ENCODE results near the gene TTLL11.

TTLL11 gene

GRCh38 chr9:121985792-121986494 lies 107.2 kb downstream of the TTLL11 start:
- Histone ChIP-seq H3K79me2 (ENCODE audit: insufficient read depth, low read length) (no peaks in the 10 kb centered on the region), H3K9me2 (replicated peaks; ENCODE audit: low read depth, low read length) (no peaks in the 10 kb centered on the region), H3K36me3 (ENCODE audit: insufficient read depth, low read length) (no peaks in the 10 kb centered on the region), H2AFZ (ENCODE audit: low read length) (no peak overlapping the region), H4K20me1 (ENCODE audit: insufficient read depth, low read length, poor library complexity, severe bottlenecking) (no peaks in the 10 kb centered on the region), H3K4me1 (ENCODE audit: insufficient read depth, low read length, poor library complexity, severe bottlenecking) (no peaks in the 10 kb centered on the region), H3K9me3 (ENCODE audit: insufficient read depth, low read depth, low read length) (no peaks in the 10 kb centered on the region), H3K27me3 (ENCODE audit: insufficient read depth, low read length, poor library complexity, severe bottlenecking) (no peaks in the 10 kb centered on the region), H3K9ac (ENCODE audit: low read depth, low read length, poor library complexity, severe bottlenecking) (no peak overlapping the region), H3K4me2 (ENCODE audit: low read depth, low read length, poor library complexity, severe bottlenecking) (no peak overlapping the region), H3F3A (ENCODE audit: low read depth) (no peaks in the 10 kb centered on the region), H3K4me3 (ENCODE audit: low read length, poor library complexity, severe bottlenecking) (no peak overlapping the region)
- TF ChIP-seq CTCF (conservative IDR thresholded peaks at IDR 0.05; ENCODE audit: low read length): peak; percentile 36; the same call in 1 of the 2 replicates
- no peak for TF ChIP-seq EZH2phosphoT487 (IDR thresholded peaks at IDR 0.05; ENCODE audit: borderline replicate concordance)

GRCh38 chr9:121984726-121985402 lies 108.2 kb downstream of the TTLL11 start:
- no peaks in the 10 kb centered on the region for H3K27me3 ChIP-seq (ENCODE audit: insufficient read depth, low read length, poor library complexity, severe bottlenecking)
- TF ChIP-seq EZH2phosphoT487 (IDR thresholded peaks at IDR 0.05; ENCODE audit: borderline replicate concordance) (no peak), CTCF (conservative IDR thresholded peaks at IDR 0.05; ENCODE audit: low read length) (no peak)
- no peaks in the 10 kb centered on the region for H3F3A ChIP-seq (ENCODE audit: low read depth)
- no peak overlapping the region for H2AFZ ChIP-seq (ENCODE audit: low read length)
- no peaks in the 10 kb centered on the region for H3K9me3 ChIP-seq (ENCODE audit: insufficient read depth, low read depth, low read length)
- H3K4me1 ChIP-seq (ENCODE audit: insufficient read depth, low read length, poor library complexity, severe bottlenecking): no peaks in the 10 kb centered on the region
- no peak overlapping the region for H3K9ac ChIP-seq (ENCODE audit: low read depth, low read length, poor library complexity, severe bottlenecking)
- no peaks in the 10 kb centered on the region for H3K36me3 ChIP-seq (ENCODE audit: insufficient read depth, low read length)
- H3K9me2 ChIP-seq (replicated peaks; ENCODE audit: low read depth, low read length): no peaks in the 10 kb centered on the region
- no peak overlapping the region for H3K4me2 ChIP-seq (ENCODE audit: low read depth, low read length, poor library complexity, severe bottlenecking)
- H3K4me3 ChIP-seq (ENCODE audit: low read length, poor library complexity, severe bottlenecking): no peak overlapping the region
- no peaks in the 10 kb centered on the region for H4K20me1 ChIP-seq (ENCODE audit: insufficient read depth, low read length, poor library complexity, severe bottlenecking)
- H3K79me2 ChIP-seq (ENCODE audit: insufficient read depth, low read length): no peaks in the 10 kb centered on the region

GRCh38 chr9:121983736-121984135 lies 109.4 kb downstream of the TTLL11 start:
- no peaks in the 10 kb centered on the region for H3K9me2 ChIP-seq (replicated peaks; ENCODE audit: low read depth, low read length)
- no peaks in the 10 kb centered on the region for H4K20me1 ChIP-seq (ENCODE audit: insufficient read depth, low read length, poor library complexity, severe bottlenecking)
- H3K9ac ChIP-seq (ENCODE audit: low read depth, low read length, poor library complexity, severe bottlenecking): no peak overlapping the region
- H3K36me3 ChIP-seq (ENCODE audit: insufficient read depth, low read length): no peaks in the 10 kb centered on the region
- H2AFZ ChIP-seq (ENCODE audit: low read length): no peak overlapping the region
- no peak overlapping the region for H3K4me3 ChIP-seq (ENCODE audit: low read length, poor library complexity, severe bottlenecking)
- H3K27me3 ChIP-seq (ENCODE audit: insufficient read depth, low read length, poor library complexity, severe bottlenecking): no peaks in the 10 kb centered on the region
- no peaks in the 10 kb centered on the region for H3F3A ChIP-seq (ENCODE audit: low read depth)
- no peaks in the 10 kb centered on the region for H3K79me2 ChIP-seq (ENCODE audit: insufficient read depth, low read length)
- H3K4me1 ChIP-seq (ENCODE audit: insufficient read depth, low read length, poor library complexity, severe bottlenecking): no peaks in the 10 kb centered on the region
- H3K4me2 ChIP-seq (ENCODE audit: low read depth, low read length, poor library complexity, severe bottlenecking): no peak overlapping the region
- TF ChIP-seq CTCF (conservative IDR thresholded peaks at IDR 0.05; ENCODE audit: low read length) (no peak), EZH2phosphoT487 (IDR thresholded peaks at IDR 0.05; ENCODE audit: borderline replicate concordance) (no peak)
- no peaks in the 10 kb centered on the region for H3K9me3 ChIP-seq (ENCODE audit: insufficient read depth, low read depth, low read length)

All from Loucy (cell line).